HCT116 (cell line): ENCODE measurements around the gene TCERG1L. TPM values are rescaled to one million over a fixed set of nuclear protein-coding genes. Genes with fewer than 3 reads are reported as not detected.

ENCODE experiments used
- ATAC-seq: fragments of 200-7000 bp; cut with Tn5 transposase; 2 replicates; pipeline ENCODE4 v1.9.1; 2020; ENCODE audit warnings: mild to moderate bottlenecking, moderate library complexity
- BruUV-seq: library from RNA; stranded (reverse); fragments of 400-500 nt; replicated peaks from 2 replicates; lab custom pipeline; 2021; lab: Mats Ljungman, UMichigan
- CTCF ChIA-PET: fragments of 300-600 bp; sonication (Branson Sonifier 250); formaldehyde crosslinking; loops from one replicate; lab custom pipeline; 2021; ENCODE audit warnings: antibody characterized with exemption; lab: Charles Lee
- POLR2A ChIA-PET: fragments of 300-600, 350-600 bp; sonication (Branson Sonifier 250); formaldehyde crosslinking; loops from one replicate; lab custom pipeline; 2021; ENCODE audit warnings: antibody characterized with exemption; lab: Charles Lee
- RAD21 ChIA-PET, 2 experiments: fragments of 300-600 bp; sonication (Branson Sonifier 250); formaldehyde crosslinking; loops; one replicate each; lab custom pipeline; 2023; ENCODE audit warnings: low total read pairs in 2 of 2; ENCODE audit not compliant: uncharacterized antibody in 2 of 2, unreplicated experiment in 2 of 2, low non-redundant PET in 1 of 2; lab: Charles Lee
- DNase-seq: peaks from one replicate; pipeline ENCODE4 v3.0.0-alpha.2; 2010; ENCODE audit warnings: low read depth, low spot score
- H2AFZ ChIP-seq: fragments of 200-600 bp; shearing (Covaris generic), sonication (generic); 2 replicates; pipeline ENCODE4 v1.6.1; 2017; ENCODE audit warnings: low read depth, mixed run types, mixed read lengths, antibody characterized with exemption, low read length; ENCODE audit not compliant: poor library complexity, severe bottlenecking
- H3K27ac ChIP-seq: 2 replicates; pipeline ENCODE4 v1.5.1; 2012; ENCODE audit warnings: low read depth, low read length
- H3K27me3 ChIP-seq: fragments of 200-600 bp; sonication (generic); 2 replicates; pipeline ENCODE4 v1.6.1; 2016; ENCODE audit warnings: mixed run types, low read length, mixed read lengths; ENCODE audit not compliant: insufficient read depth
- H3K36me3 ChIP-seq, 2 experiments: fragments of 200-500 bp in 1 of 2; fragments of 200-600 bp in 1 of 2; sonication (Bioruptor generic) in 1 of 2; sonication (generic) in 1 of 2; 2 replicates each; pipeline versions ENCODE4 v1.5.1 to v1.6.1; 2014 to 2016; ENCODE audit warnings: low read length in 2 of 2, inconsistent platforms in 1 of 2, mixed read lengths in 1 of 2, mixed run types in 1 of 2; ENCODE audit not compliant: insufficient read depth in 2 of 2, control insufficient read depth in 1 of 2
- H3K4me1 ChIP-seq, 2 experiments: fragments of 200-600 bp in 1 of 2; sonication (generic) in 1 of 2; 2 replicates each; pipeline versions ENCODE4 v1.5.1 to v1.6.1; 2012 to 2017; ENCODE audit warnings: low read length in 2 of 2, inconsistent platforms in 1 of 2, mild to moderate bottlenecking in 1 of 2, mixed read lengths in 1 of 2, mixed run types in 1 of 2, moderate library complexity in 1 of 2; ENCODE audit not compliant: insufficient read depth in 2 of 2, control insufficient read depth in 1 of 2
- H3K4me2 ChIP-seq: fragments of 200-600 bp; sonication (generic); 2 replicates; pipeline ENCODE4 v1.6.1; 2017; ENCODE audit warnings: mixed run types, low read length, mixed read lengths
- H3K4me3 ChIP-seq, 2 experiments: fragments of 200-600 bp in 1 of 2; sonication (generic) in 1 of 2; replicated peaks in 1 of 2; 2 replicates each; pipeline ENCODE4 v1.5.1; 2011 to 2016; ENCODE audit warnings: low read length in 2 of 2, control low read depth in 1 of 2, low read depth in 1 of 2, mild to moderate bottlenecking in 1 of 2, mixed read lengths in 1 of 2, mixed run types in 1 of 2
- H3K79me2 ChIP-seq: fragments of 200-600 bp; sonication (generic); 2 replicates; pipeline ENCODE4 v1.6.1; 2017; ENCODE audit warnings: mild to moderate bottlenecking, mixed run types, low read length, moderate library complexity, mixed read lengths; ENCODE audit not compliant: insufficient read depth
- H3K9ac ChIP-seq: fragments of 200-600 bp; sonication (generic); 2 replicates; pipeline ENCODE4 v1.6.1; 2016; ENCODE audit warnings: low read length, mixed read lengths
- H3K9me2 ChIP-seq: fragments of 200-600 bp; sonication (generic), shearing (Covaris generic); 2 replicates; pipeline ENCODE4 v1.6.1; 2017; ENCODE audit warnings: mixed run types, mild to moderate bottlenecking, moderate library complexity; ENCODE audit not compliant: insufficient read depth
- H3K9me3 ChIP-seq, 2 experiments: fragments of 200-500 bp in 1 of 2; fragments of 200-600 bp in 1 of 2; sonication (Bioruptor generic) in 1 of 2; sonication (generic) in 1 of 2; 2 replicates each; pipeline ENCODE4 v1.6.1; 2014 to 2017; ENCODE audit warnings: low read length in 2 of 2, mixed read lengths in 2 of 2, inconsistent platforms in 1 of 2, low read depth in 1 of 2, mild to moderate bottlenecking in 1 of 2, mixed run types in 1 of 2, moderate library complexity in 1 of 2; ENCODE audit not compliant: control insufficient read depth in 1 of 2, insufficient read depth in 1 of 2
- H4K20me1 ChIP-seq: fragments of 200-600 bp; sonication (generic), shearing (Covaris generic); 2 replicates; pipeline ENCODE4 v1.6.1; 2017; ENCODE audit warnings: mixed run types, mild to moderate bottlenecking, moderate library complexity; ENCODE audit not compliant: insufficient read depth
- CEBPB ChIP-seq: IDR thresholded peaks from 2 replicates; pipeline ENCODE4 v1.6.1; 2012; ENCODE audit warnings: low read depth
- CTCF ChIP-seq, 3 experiments: fragments of 200-600 bp in 1 of 3; sonication (generic) in 1 of 3; IDR thresholded peaks in 2 of 3; conservative IDR thresholded peaks in 1 of 3; 2 replicates each; pipeline ENCODE4 v1.5.1; 2012 to 2017; ENCODE audit warnings: low read depth in 2 of 3, low read length in 2 of 3, antibody characterized with exemption in 1 of 3, borderline replicate concordance in 1 of 3, control low read depth in 1 of 3, mild to moderate bottlenecking in 1 of 3, mixed read lengths in 1 of 3, mixed run types in 1 of 3, moderate library complexity in 1 of 3; ENCODE audit not compliant: insufficient read depth in 1 of 3
- EGR1 ChIP-seq: IDR thresholded peaks from 2 replicates; pipeline ENCODE4 v1.6.1; 2012; ENCODE audit warnings: low read depth
- ELF1 ChIP-seq: IDR thresholded peaks from 2 replicates; pipeline ENCODE4 v1.6.1; 2012; ENCODE audit warnings: low read depth, borderline replicate concordance
- FOSL1 ChIP-seq: IDR thresholded peaks from 2 replicates; pipeline ENCODE4 v1.6.1; 2012; ENCODE audit warnings: low read depth
- JUND ChIP-seq: IDR thresholded peaks from 2 replicates; pipeline ENCODE4 v1.6.1; 2012
- MAX ChIP-seq: IDR thresholded peaks from 2 replicates; pipeline ENCODE4 v1.6.1; 2012
- POLR2AphosphoS5 ChIP-seq: IDR thresholded peaks from 2 replicates; pipeline ENCODE4 v1.6.1; 2011; ENCODE audit warnings: mild to moderate bottlenecking, low read depth, low read length, moderate library complexity
- RAD21 ChIP-seq: IDR thresholded peaks from 2 replicates; pipeline ENCODE4 v1.6.1; 2012; ENCODE audit warnings: low read depth, mild to moderate bottlenecking
- SP1 ChIP-seq: IDR thresholded peaks from 2 replicates; pipeline ENCODE4 v1.6.1; 2012; ENCODE audit warnings: low read depth
- TCF7L2 ChIP-seq: IDR thresholded peaks from 2 replicates; pipeline ENCODE4 v1.7.0; 2011; ENCODE audit warnings: borderline replicate concordance, inconsistent platforms; ENCODE audit not compliant: insufficient read depth, insufficient read length; ENCODE audit errors: extremely low read depth
- YY1 ChIP-seq: IDR thresholded peaks from 2 replicates; pipeline ENCODE4 v1.6.1; 2011; ENCODE audit warnings: low read length, low read depth, moderate library complexity, mild to moderate bottlenecking; ENCODE audit not compliant: insufficient replicate concordance; ENCODE audit errors: extremely low read depth
- ZFX ChIP-seq: fragments of 450-650 bp; IDR thresholded peaks from 2 replicates; pipeline ENCODE4 v1.6.1; 2017
- ZNF274 ChIP-seq: fragments of 200-500 bp; sonication (Bioruptor generic); IDR thresholded peaks from 2 replicates; pipeline ENCODE4 v1.6.1; 2014; ENCODE audit warnings: mild to moderate bottlenecking, low read depth, low read length, inconsistent platforms
- intact Hi-C: fragments of 100-400 bp; cut with micrococcal nuclease; formaldehyde crosslinking; loops from 2 replicates; pipeline ENCODE4 v1.10.0; 2022
- total RNA-seq: library from RNA; stranded (reverse); gene quantifications from one replicate; pipeline ENCODE4 v1.2.1, GENCODE V29; 2021; ENCODE audit not compliant: unreplicated experiment
- TF ChIP-seq, protein P1 (sequence below): IDR thresholded peaks from 2 replicates; pipeline ENCODE4 v1.6.1; 2012

The TCERG1L gene
- total RNA-seq, 1 experiment from 2014 or later, result not detected

- Histone ChIP-seq H3K4me3 (no peak overlapping the region), H3K9me2 (no peaks in the 10 kb centered on the region), H3K79me2 (no peaks in the 10 kb centered on the region), H3K36me3 (no peaks in the 10 kb centered on the region), H3K4me2 (no peak overlapping the region), H3K4me1 (no peaks in the 10 kb centered on the region), H3K9ac (no peak overlapping the region), H4K20me1 (no peaks in the 10 kb centered on the region), H3K9me3 (no peaks in the 10 kb centered on the region), H2AFZ (no peak overlapping the region), H3K27me3 (no peaks in the 10 kb centered on the region), H3K27ac (no peak overlapping the region)
- RAD21 ChIA-PET, result no interaction called here
- no peak for TF ChIP-seq RAD21
- no peak for TF ChIP-seq ZNF274
- no peak for TF ChIP-seq MAX
- TF ChIP-seq ELF1, result no peak
- POLR2A ChIA-PET, result no interaction called here
- BruUV-seq, result no TSS peak
- intact Hi-C loops, result no loop called here
- ATAC-seq (no peak), DNase-seq (no peak)
- CTCF ChIA-PET, result no interaction called here
Observed at GRCh38 chr10:131202990-131203389, 108.5 kb downstream of the TCERG1L start.

DNA sequence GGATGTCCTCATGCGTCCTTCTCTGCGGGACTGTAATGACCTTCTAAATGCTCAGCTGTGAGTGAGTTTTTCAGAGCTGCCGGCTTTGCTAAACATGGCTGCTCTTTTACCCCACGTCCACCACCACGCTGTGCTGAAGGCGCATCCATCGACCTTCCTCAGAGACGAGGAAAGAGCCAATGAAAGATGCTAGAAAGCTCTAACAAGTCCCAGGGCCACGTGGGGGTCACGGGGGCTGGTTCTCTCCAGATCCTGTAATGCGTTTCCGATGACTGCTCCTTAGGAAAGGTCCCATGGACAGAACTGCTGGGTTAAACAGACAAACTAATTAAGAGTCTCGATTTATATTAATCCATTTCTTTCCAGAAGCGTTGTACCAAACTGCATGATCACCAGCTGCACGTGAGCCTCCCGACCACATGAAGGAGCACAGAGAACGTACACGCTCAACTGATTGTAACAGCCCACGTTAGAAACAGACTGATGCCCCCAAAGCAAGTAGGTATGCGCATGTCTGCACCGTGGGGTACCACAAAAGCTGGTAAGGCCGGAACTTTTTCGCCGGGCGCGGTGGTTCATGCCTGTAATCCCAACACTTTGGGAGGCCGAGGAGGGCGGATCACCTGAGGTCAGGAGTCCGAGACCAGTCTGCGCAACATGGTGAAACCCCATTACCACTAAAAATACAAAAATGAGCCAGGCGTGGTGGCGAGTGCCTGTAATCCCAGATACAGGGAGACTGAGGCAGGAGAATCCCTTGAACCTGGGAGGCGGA, 109.6 kb downstream of the TCERG1L start:
- no peaks in the 10 kb centered on the region for H3K9me2 ChIP-seq
- POLR2A ChIA-PET, result no interaction called here
- BruUV-seq, result no TSS peak
- TF ChIP-seq CTCF (IDR thresholded peaks at IDR 0.05 in 2 of 3, conservative IDR thresholded peaks at IDR 0.05 in 1 of 3; ENCODE audit: borderline replicate concordance in 1 of 3, insufficient read depth in 1 of 3, low read depth in 2 of 3, low read length in 2 of 3) (no peak), ZFX (no peak), TCF7L2 (no peak), YY1 (no peak), RAD21 (no peak), ELF1 (no peak), FOSL1 (no peak), POLR2AphosphoS5 (no peak), CEBPB (no peak), MAX (no peak), JUND (no peak), ZNF274 (no peak), EGR1 (no peak), SP1 (no peak)
- TF ChIP-seq, protein P1, sequence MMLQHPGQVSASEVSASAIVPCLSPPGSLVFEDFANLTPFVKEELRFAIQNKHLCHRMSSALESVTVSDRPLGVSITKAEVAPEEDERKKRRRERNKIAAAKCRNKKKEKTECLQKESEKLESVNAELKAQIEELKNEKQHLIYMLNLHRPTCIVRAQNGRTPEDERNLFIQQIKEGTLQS, result no peak

More for the DNA sequence above, 109.6 kb downstream of the TCERG1L start:
- Histone ChIP-seq H4K20me1 (no peaks in the 10 kb centered on the region), H3K79me2 (no peaks in the 10 kb centered on the region), H3K4me3 (no peak overlapping the region), H3K4me1 (no peaks in the 10 kb centered on the region), H3K9ac (no peak overlapping the region), H3K4me2 (no peak overlapping the region), H3K36me3 (no peaks in the 10 kb centered on the region), H3K27ac (no peak overlapping the region), H3K9me3 (no peaks in the 10 kb centered on the region), H3K27me3 (no peaks in the 10 kb centered on the region), H2AFZ (no peak overlapping the region)
- intact Hi-C loops, result no loop called here
- CTCF ChIA-PET, result no interaction called here
- ATAC-seq (no peak), DNase-seq (no peak)
- RAD21 ChIA-PET, result no interaction called here
